ENCODE measurements around the gene MINDY2.

GRCh38 chr15:58734859-58735258, 36.2 kb upstream of the MINDY2 start:
- TF ChIP-seq CTCF (conservative IDR thresholded peaks at IDR 0.05) (no peak), EZH2 (IDR thresholded peaks at IDR 0.05; ENCODE audit: low read depth) (no peak)
